ENCODE data around the gene ERG28.

DNA sequence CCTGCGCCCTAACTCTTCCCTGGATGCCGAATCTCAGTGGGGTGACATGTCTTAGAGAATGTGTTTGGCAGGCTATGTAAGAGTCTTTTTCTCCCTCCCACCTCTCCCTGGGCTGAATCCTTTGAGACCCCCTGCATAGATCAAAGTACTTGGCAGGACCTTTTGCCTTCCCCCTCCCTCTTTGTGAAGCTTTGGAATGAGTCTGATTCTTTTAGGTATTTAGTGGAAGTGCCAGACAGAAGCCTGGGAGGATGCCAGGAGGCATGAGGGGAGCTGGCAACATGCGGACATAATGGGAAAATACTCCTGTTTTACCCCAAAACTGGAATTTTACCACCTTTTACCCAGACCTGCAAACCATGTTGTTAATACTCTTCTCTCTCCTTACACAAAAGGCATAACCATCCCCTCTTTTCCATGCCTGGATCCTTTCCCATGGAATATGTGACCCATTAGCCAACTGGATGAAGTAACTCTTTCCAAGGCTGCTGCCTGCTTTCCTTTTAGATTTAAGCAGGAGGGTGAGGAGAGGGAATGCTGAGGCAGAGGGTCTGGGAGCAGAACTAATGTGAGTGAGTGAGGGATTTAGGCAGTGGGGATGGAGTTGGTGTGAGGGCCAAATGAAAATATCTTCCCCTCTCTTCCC lies 42.1 kb upstream of the ERG28 start:
- TF ChIP-seq, protein P1, sequence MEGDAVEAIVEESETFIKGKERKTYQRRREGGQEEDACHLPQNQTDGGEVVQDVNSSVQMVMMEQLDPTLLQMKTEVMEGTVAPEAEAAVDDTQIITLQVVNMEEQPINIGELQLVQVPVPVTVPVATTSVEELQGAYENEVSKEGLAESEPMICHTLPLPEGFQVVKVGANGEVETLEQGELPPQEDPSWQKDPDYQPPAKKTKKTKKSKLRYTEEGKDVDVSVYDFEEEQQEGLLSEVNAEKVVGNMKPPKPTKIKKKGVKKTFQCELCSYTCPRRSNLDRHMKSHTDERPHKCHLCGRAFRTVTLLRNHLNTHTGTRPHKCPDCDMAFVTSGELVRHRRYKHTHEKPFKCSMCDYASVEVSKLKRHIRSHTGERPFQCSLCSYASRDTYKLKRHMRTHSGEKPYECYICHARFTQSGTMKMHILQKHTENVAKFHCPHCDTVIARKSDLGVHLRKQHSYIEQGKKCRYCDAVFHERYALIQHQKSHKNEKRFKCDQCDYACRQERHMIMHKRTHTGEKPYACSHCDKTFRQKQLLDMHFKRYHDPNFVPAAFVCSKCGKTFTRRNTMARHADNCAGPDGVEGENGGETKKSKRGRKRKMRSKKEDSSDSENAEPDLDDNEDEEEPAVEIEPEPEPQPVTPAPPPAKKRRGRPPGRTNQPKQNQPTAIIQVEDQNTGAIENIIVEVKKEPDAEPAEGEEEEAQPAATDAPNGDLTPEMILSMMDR (IDR thresholded peaks at IDR 0.05): no peak
- TF ChIP-seq POLR2A (IDR thresholded peaks at IDR 0.05): no peak

All from heart left ventricle (tissue), 13 donors.